ENCODE data around the gene P3H1. TPM values are rescaled to one million over a fixed set of nuclear protein-coding genes. Genes with fewer than 3 reads are reported as not detected.
A peak's percentile ranks its signal among the peaks of the same experiment; 100 is the strongest.

P3H1 gene
- total RNA-seq, 1 donor from 2014 or later = 221 TPM

DNA sequence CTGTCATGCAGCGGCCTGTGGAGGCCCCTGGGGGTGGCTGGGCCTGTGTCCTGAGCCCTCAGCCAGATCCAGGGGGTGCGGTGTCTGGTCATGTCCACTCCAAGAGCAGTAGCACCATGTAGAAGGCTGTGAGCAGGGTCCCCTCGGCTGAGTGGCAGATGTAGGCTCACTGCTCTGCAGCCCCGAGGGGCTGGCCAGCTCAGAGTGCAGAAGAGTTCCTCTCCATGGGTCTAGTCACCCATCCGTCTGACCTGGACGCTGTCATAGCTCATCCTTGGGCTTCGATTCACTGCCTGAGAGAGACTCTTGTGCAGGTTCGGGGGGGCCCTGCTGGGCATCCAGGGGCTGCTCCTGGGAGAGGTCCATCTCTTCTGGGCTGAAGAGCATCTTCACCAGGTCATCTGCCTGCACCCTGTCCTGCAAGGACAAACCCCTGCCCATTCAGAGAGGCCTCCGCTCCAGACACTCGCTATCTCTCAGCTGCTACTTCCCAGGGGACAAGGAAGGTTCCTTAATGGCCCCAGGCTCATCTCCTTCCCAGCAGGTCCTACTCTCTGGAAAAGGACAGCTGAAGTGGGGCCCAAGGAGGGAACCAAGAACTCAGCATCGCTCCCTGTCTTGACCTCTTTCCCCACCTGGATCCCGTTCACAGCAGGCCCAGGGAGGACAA lies 20.3 kb downstream of the P3H1 start:
- Mint-ChIP-seq H3K4me1 (ENCODE audit: unreplicated experiment) (peaks cover 19% of the 10 kb centered on the region), H3K4me3 (ENCODE audit: unreplicated experiment) (no peak overlapping the region), H3K27ac (ENCODE audit: unreplicated experiment) (no peak overlapping the region), H3K36me3 (ENCODE audit: unreplicated experiment) (peaks cover 34% of the 10 kb centered on the region), H3K27me3 (ENCODE audit: unreplicated experiment) (no peaks in the 10 kb centered on the region), H3K9me3 (ENCODE audit: unreplicated experiment) (no peaks in the 10 kb centered on the region)
- TF ChIP-seq, protein P1, sequence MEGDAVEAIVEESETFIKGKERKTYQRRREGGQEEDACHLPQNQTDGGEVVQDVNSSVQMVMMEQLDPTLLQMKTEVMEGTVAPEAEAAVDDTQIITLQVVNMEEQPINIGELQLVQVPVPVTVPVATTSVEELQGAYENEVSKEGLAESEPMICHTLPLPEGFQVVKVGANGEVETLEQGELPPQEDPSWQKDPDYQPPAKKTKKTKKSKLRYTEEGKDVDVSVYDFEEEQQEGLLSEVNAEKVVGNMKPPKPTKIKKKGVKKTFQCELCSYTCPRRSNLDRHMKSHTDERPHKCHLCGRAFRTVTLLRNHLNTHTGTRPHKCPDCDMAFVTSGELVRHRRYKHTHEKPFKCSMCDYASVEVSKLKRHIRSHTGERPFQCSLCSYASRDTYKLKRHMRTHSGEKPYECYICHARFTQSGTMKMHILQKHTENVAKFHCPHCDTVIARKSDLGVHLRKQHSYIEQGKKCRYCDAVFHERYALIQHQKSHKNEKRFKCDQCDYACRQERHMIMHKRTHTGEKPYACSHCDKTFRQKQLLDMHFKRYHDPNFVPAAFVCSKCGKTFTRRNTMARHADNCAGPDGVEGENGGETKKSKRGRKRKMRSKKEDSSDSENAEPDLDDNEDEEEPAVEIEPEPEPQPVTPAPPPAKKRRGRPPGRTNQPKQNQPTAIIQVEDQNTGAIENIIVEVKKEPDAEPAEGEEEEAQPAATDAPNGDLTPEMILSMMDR (IDR thresholded peaks at IDR 0.05) = no peak
- no peak for DNase-seq (ENCODE audit: extremely low spot score, unreplicated experiment)

DNA sequence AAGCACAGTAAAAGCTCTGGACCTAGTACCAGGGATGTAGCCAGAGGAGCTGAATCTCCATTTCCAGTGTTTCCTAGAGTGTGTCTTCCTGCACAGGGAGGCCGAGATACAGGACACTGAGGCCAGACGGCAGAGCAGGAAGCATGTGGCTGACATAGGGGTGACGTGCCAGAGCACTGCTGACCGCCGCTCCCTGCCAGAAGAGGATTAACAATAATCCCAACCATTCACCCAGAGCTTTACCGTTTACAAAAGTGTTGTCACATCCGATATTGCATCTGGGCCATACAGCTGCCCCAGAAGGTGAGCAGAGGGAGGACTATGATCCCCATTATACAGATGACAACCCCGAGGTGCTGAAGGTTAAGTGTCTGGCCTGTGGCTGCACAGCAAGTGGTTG lies 21.0 kb downstream of the P3H1 start:
- Mint-ChIP-seq H3K4me3 (ENCODE audit: unreplicated experiment) (no peak overlapping the region), H3K27ac (ENCODE audit: unreplicated experiment) (no peak overlapping the region), H3K27me3 (ENCODE audit: unreplicated experiment) (no peaks in the 10 kb centered on the region), H3K4me1 (ENCODE audit: unreplicated experiment) (peaks cover 19% of the 10 kb centered on the region), H3K9me3 (ENCODE audit: unreplicated experiment) (no peaks in the 10 kb centered on the region), H3K36me3 (ENCODE audit: unreplicated experiment) (peaks cover 33% of the 10 kb centered on the region)
- no peak for DNase-seq (ENCODE audit: extremely low spot score, unreplicated experiment)
- TF ChIP-seq, protein P1 (IDR thresholded peaks at IDR 0.05) = no peak

DNA sequence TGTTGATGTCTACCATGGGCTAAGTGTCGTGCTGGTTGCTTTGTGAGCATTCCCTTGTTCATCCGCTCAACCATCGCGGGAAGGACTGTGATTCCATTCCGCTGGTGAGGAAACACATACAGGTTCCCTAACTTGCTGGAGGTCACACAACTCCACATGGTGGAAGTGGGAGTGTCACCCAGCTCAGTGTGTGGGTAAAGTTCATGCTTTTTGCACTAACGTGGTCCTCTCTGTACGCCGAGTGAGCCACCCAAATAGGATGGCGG lies 22.7 kb downstream of the P3H1 start:
- DNase-seq (ENCODE audit: extremely low spot score, unreplicated experiment) = no peak
- TF ChIP-seq, protein P1 (IDR thresholded peaks at IDR 0.05) = no peak
- no peak overlapping the region for H3K4me3 Mint-ChIP-seq (ENCODE audit: unreplicated experiment)
- no peaks in the 10 kb centered on the region for H3K9me3 Mint-ChIP-seq (ENCODE audit: unreplicated experiment)
- H3K36me3 Mint-ChIP-seq (ENCODE audit: unreplicated experiment) = peaks cover 22% of the 10 kb centered on the region
- H3K4me1 Mint-ChIP-seq (ENCODE audit: unreplicated experiment) = peaks cover 19% of the 10 kb centered on the region
- no peaks in the 10 kb centered on the region for H3K27me3 Mint-ChIP-seq (ENCODE audit: unreplicated experiment)
- no peak overlapping the region for H3K27ac Mint-ChIP-seq (ENCODE audit: unreplicated experiment)

DNA sequence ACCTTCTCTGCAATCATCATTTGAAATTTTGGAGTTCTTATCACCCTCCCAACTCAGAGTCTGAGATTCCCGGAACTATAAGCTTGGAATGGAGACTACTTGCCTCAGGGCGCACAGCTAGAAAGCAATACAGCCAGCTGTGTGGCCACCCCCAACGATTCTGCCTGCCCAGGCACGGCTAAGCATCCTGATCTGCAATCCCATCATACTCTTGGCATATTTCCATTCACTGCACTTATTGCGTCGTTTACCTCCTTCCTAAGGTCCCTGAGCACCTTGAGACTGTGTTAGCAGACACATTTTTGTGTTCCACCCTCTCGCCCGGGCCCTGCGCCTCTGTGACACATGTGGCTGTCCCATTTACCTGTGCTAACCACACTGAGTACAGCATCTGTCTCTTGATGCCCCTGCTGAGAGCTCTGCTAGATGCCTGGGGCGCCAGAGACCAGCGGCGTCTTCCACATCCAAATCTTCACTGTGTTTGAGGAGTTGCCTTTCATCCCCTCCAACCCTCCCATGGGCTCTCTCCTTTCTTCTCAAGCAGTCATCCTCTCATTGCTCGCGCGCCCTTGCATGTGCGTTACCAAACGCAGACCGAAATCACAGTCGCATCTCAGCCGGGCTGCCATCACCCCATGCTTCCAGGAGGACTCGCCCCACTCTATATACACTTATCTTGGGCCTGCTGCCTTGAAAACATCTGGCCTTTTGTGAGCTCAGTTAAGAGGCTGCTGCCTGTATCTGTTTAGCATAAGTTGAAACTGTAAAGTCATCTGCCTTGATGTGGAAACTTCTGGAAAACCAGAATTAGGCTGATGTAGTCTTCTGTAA lies 23.3 kb downstream of the P3H1 start:
- DNase-seq (ENCODE audit: extremely low spot score, unreplicated experiment) = no peak
- peak overlapping the region; percentile 36 for H3K27ac Mint-ChIP-seq (ENCODE audit: unreplicated experiment)

More for the DNA sequence above, 23.3 kb downstream of the P3H1 start:
- no peaks in the 10 kb centered on the region for H3K9me3 Mint-ChIP-seq (ENCODE audit: unreplicated experiment)
- TF ChIP-seq, protein P1 (IDR thresholded peaks at IDR 0.05) = no peak
- peaks cover 19% of the 10 kb centered on the region for H3K36me3 Mint-ChIP-seq (ENCODE audit: unreplicated experiment)
- no peak overlapping the region for H3K4me3 Mint-ChIP-seq (ENCODE audit: unreplicated experiment)
- H3K4me1 Mint-ChIP-seq (ENCODE audit: unreplicated experiment) = peaks cover 19% of the 10 kb centered on the region
- no peaks in the 10 kb centered on the region for H3K27me3 Mint-ChIP-seq (ENCODE audit: unreplicated experiment)

Measured in osteocyte (in vitro differentiated cells).